ENCODE measurements around the gene MRPL42.
A peak's percentile ranks its signal among the peaks of the same experiment; 100 is the strongest.
"Not testable (repeated sequence)": the region's sequence is repeated elsewhere in the genome, so short reads cannot be mapped to it uniquely, and the experiment has no call there.

The MRPL42 gene

GRCh38 chr12:93550748-93551611, 83.7 kb downstream of the MRPL42 start:
- DNase-seq, result no peak

GRCh38 chr12:93552427-93552826, 85.1 kb downstream of the MRPL42 start:
- no peak for DNase-seq

GRCh38 chr12:93557879-93558278, 90.6 kb downstream of the MRPL42 start:
- DNase-seq, result not testable (repeated sequence)

GRCh38 chr12:93558685-93559084, 91.4 kb downstream of the MRPL42 start:
- not testable (repeated sequence) for DNase-seq

GRCh38 chr12:93563807-93564538, 96.7 kb downstream of the MRPL42 start:
- DNase-seq, result peak; percentile 77

GRCh38 chr12:93565760-93566159, 98.4 kb downstream of the MRPL42 start:
- DNase-seq, result no peak
